OCI-LY1 (cell line): ENCODE results near the gene FAM98B.

Experiments
- CTCF ChIP-seq: fragments of 200-600 bp; sonication (generic), shearing (Covaris generic); IDR thresholded peaks from 2 replicates; pipeline ENCODE4 v1.5.1; 2017; ENCODE audit warnings: mild to moderate bottlenecking, antibody characterized with exemption, low read length, moderate library complexity, mixed read lengths
- EZH2 ChIP-seq: fragments of 200-600 bp; sonication (generic), shearing (Covaris generic); IDR thresholded peaks from 2 replicates; pipeline ENCODE4 v1.8.0; 2017; ENCODE audit warnings: borderline replicate concordance, mixed run types, mild to moderate bottlenecking, antibody characterized with exemption, low read length, moderate library complexity, mixed read lengths

GRCh38 chr15:38460543-38460942, 6.6 kb downstream of the FAM98B start:
- TF ChIP-seq CTCF = no peak
- TF ChIP-seq EZH2 = no peak
